HG02759 (cell line): ENCODE results near the gene UNC119B.

Experiments used
- ATAC-seq: cut with Tn5 transposase; IDR thresholded peaks from one replicate; pipeline ENCODE4 v1.9.1; 2021; ENCODE audit warnings: mild to moderate bottlenecking, moderate library complexity; ENCODE audit not compliant: unreplicated experiment

Gene UNC119B

DNA sequence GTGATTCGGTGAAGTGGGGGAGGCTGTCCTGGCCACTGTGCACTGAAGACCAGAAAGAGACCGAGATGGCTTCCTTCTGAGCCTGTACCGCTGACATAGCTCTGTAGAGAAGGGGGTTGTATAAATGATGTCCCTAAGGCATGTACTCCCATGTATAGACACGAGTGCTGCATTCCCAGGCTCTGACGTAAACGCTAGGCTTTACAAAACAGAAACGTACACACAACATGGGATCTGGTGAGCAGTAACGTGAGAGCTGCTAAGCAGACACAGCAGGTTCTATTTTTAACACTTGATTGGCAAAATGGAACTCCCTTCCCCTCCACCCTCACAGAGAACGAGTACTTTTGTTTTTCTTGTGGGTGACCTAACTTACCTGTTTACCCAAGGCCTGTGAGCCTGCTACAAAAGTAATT lies 51.3 kb downstream of the UNC119B start:
- no peak for ATAC-seq

DNA sequence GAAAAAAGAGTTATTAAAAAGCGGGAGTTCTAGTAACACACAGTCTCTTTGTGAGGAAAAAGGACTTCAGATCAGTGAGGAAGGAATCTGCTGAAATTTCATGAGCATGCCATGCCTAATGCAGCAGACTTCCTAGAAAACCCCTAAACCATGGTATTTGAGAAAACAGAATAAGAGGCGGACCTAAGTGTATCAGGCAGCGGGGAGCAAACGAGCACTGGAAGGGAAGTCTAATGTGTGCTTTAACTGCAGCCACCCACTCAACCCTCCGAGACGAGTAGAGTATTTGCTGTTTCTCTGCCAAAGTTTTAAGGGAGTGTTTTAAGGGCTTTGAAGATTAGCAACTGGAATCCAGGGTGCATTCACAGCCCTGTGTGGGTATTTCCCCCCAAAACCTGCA lies 51.8 kb downstream of the UNC119B start:
- no peak for ATAC-seq

DNA sequence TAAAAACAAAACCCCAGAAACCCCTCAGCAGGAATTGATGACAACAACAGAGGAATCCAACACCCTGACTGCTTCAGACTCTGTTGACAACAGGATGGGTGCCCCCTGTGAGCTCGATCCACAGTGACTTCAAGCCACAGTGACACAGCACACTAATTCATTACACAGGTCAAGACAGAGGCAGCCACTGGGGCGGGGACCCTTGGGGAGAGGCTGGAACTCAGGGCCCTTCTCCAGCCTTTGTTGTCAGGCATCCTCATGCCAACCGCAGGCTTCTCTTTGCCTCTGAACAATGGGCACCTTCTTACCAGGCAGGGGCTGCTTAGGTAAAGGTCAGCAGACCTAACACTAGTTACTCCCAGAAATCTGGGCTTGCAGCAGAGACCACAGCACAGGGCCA lies 53.0 kb downstream of the UNC119B start:
- no peak for ATAC-seq

DNA sequence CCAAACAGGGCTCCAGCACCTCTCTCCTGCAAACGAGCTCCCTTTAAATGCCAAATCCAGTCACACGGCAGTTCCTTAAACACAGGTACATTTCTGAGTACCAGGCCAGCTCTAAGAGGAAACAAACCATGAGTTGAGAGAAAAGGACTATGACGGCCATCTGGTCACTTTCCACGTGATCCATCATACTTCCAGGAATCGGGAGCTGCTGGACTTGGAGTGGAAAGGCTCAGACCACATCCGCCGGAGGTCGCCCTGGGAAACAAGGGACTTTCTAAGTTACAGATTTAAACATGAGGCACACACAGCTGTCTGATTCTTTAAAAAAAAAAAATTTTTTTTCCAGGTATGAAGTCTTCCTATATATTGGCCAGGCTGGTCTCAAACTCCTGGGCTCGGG lies 54.6 kb downstream of the UNC119B start:
- no peak for ATAC-seq

DNA sequence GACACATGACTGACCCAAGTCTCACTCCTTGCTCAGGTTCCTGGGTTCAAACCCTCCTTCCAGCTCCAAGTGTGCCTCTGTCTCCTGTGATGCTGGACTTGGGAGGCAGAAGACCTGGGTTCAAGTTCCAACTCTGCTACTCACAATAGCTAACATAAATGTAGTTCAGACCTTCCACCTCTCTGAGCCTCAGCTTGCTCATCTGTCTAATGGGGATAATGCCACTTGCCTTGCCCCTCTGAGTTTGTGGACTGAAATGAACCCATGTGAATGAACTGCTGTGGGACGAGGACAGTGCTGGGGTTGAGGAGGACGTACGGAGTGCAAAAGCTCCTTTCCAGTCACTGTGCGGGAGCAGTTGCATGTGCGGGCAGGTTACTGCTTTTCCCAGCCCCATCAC lies 56.3 kb downstream of the UNC119B start:
- ATAC-seq, result no peak

DNA sequence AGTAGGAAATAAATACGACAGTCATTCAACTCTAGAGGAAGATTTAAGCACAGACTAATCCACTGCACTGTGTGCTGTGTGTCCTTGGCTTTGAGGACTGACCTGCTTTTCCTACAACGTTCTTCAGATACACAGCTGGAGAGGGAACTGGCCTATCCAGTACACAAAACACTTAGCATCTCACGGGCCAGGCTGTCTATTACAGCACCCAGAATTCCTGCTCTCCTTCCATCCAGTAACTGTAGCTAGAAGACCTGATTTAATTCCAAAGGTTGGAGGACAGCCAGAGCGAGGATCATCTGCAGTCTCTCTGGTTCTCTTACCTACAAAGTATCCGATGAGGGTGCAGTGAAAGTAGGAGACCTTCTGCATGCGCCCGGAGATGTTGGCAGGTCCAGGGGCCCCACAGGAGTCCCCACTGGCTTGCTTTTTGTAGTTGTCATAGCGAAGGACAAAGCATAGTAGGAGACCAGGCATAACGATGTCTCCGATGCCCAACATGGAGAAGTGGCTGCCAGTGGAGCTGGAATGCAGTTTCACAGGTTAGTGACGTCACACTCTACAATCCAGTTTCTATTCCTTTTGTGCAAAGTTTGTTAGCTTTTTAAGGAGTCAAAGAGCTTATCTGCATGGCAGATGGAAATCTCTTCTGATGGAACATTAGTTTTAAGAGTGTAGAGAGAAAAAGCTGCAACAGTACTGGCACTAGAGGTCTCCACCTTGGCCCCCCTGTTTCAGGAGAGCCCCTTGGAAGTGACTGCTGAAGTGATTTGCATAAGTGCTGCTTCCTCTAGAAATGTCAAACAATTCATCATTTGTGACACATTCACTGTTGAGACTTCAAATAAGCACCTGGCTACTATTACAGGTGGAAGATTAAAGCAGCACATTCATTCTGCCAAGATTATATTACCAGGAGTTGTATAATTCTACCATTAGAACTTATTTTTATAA lies 57.1 kb downstream of the UNC119B start:
- no peak for ATAC-seq

DNA sequence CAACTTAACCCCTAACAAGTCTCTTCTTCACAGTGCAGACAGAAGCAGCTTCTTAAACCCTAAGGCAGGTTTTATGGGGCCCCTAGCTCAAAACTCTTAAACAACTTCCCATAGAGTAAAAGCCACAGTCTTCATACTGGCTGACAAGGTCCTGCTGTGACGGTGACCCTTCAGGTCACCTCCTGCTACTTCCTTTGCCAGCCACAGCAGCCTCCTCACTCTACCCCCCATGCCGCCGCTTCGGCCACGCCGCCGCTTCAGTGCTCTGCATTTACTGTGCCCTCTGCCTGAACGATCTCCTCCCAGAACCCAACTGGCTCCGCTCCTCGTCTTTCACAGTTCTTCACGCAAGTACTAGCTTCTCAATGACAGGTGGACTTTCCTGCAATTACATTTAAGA lies 60.8 kb downstream of the UNC119B start:
- no peak for ATAC-seq
